Renal cortex interstitium (tissue), 15 donors: ENCODE data around the gene THOC1. TPM values are rescaled to one million over a fixed set of nuclear protein-coding genes. Genes with fewer than 3 reads are reported as not detected.
"Not testable (repeated sequence)": the region's sequence is repeated elsewhere in the genome, so short reads cannot be mapped to it uniquely, and the experiment has no call there.

ENCODE experiments used
- DNase-seq, 11 donors: peaks; one replicate each; pipeline ENCODE4 v3.0.0-alpha.2; 2013; ENCODE audit warnings: low read depth in 9 of 11, low spot score in 4 of 11; ENCODE audit errors: extremely low read depth in 1 of 11
- long read RNA-seq, 16 experiments: transcript quantifications; one replicate each; lab custom pipeline, GENCODE V29; 2026
- polyA plus RNA-seq, 3 donors: library from polyadenylated mRNA; unstranded; fragments of 120-200 nt; gene quantifications; one replicate each; pipeline ENCODE4 v1.2.1, GENCODE V29; 2013; ENCODE audit not compliant: insufficient read length in 3 of 3

THOC1 gene
- 100 to 1,000 TPM in 1 of 3 donors, 10 to 100 TPM in 2; 65.4 to 128 (median 80.4) TPM for polyA plus RNA-seq
- long read RNA-seq, donor 1, partial matches to known transcripts: 36 of 43 reads
- long read RNA-seq, donor 1, other reads (novel, unspliced or antisense): 0 of 43 reads
- long read RNA-seq, donor 2, partial matches to known transcripts: 0 of 5 reads
- long read RNA-seq, donor 2, other reads (novel, unspliced or antisense): 0 of 5 reads
- long read RNA-seq, donor 3, partial matches to known transcripts: 0 of 6 reads
- long read RNA-seq, donor 3, other reads (novel, unspliced or antisense): 0 of 6 reads
- long read RNA-seq, donor 4, transcript THOC1-210 (3 exons, 552 nt): major isoform, 8 of 17 reads
- long read RNA-seq, donor 4, partial matches to known transcripts: 0 of 17 reads
- long read RNA-seq, donor 4, other reads (novel, unspliced or antisense): 0 of 17 reads
- long read RNA-seq, donor 5: 0 reads
- long read RNA-seq, donor 6, partial matches to known transcripts: 77 of 86 reads
- long read RNA-seq, donor 6, other reads (novel, unspliced or antisense): 0 of 86 reads
- long read RNA-seq, donor 7, transcript THOC1-201 (21 exons, 2,087 nt): major isoform, 8 of 15 reads
- long read RNA-seq, donor 7, partial matches to known transcripts: 0 of 15 reads
- long read RNA-seq, donor 7, other reads (novel, unspliced or antisense): 0 of 15 reads
- long read RNA-seq, donor 8: 0 reads
- long read RNA-seq, donor 9, partial matches to known transcripts: 0 of 7 reads
- long read RNA-seq, donor 9, other reads (novel, unspliced or antisense): 0 of 7 reads
- long read RNA-seq, donor 10, partial matches to known transcripts: 0 of 2 reads
- long read RNA-seq, donor 10, other reads (novel, unspliced or antisense): 0 of 2 reads
- long read RNA-seq, donor 11, partial matches to known transcripts: 0 of 4 reads
- long read RNA-seq, donor 11, other reads (novel, unspliced or antisense): 0 of 4 reads
- long read RNA-seq, donor 12, partial matches to known transcripts: 0 of 5 reads
- long read RNA-seq, donor 12, other reads (novel, unspliced or antisense): 0 of 5 reads
- long read RNA-seq, donor 13: 0 reads
- long read RNA-seq, donor 14, partial matches to known transcripts: 0 of 7 reads
- long read RNA-seq, donor 14, other reads (novel, unspliced or antisense): 0 of 7 reads
- long read RNA-seq, donor 15, partial matches to known transcripts: 0 of 2 reads
- long read RNA-seq, donor 15, other reads (novel, unspliced or antisense): 0 of 2 reads
- long read RNA-seq, donor 16, transcript THOC1-210 (3 exons, 552 nt): minor isoform, 7 of 29 reads
- long read RNA-seq, donor 16, transcript THOC1-201 (21 exons, 2,087 nt): major isoform, 11 of 29 reads
- long read RNA-seq, donor 16, partial matches to known transcripts: 0 of 29 reads
- long read RNA-seq, donor 16, other reads (novel, unspliced or antisense): 0 of 29 reads

- DNase-seq: peak; percentile 79 to 91 (median 88)
Measured at GRCh38 chr18:267688-268552, at the start of gene THOC1. TSS of gene THOC1 (minus strand) at chr18:268047. CDS start at chr18:268019, 28 bp downstream.

- no peak for DNase-seq
Measured at GRCh38 chr18:317618-318017, 49.8 kb upstream of the THOC1 start.

- no peak for DNase-seq
Measured at GRCh38 chr18:316393-316792, 48.5 kb upstream of the THOC1 start.

- no peak for DNase-seq
Measured at GRCh38 chr18:313931-314330, 46.1 kb upstream of the THOC1 start.

GRCh38 chr18:312415-312814, 44.6 kb upstream of the THOC1 start:
- DNase-seq: no peak

- no peak for DNase-seq
Measured at GRCh38 chr18:310042-310441, 42.2 kb upstream of the THOC1 start.

GRCh38 chr18:308086-308485, 40.2 kb upstream of the THOC1 start:
- DNase-seq: not testable (repeated sequence)

- no peak for DNase-seq
Measured at GRCh38 chr18:306608-307255, 38.9 kb upstream of the THOC1 start.

GRCh38 chr18:305003-305501, 37.2 kb upstream of the THOC1 start:
- DNase-seq: no peak

- DNase-seq: peak in 1 of 11 donors; percentile 12
Measured at GRCh38 chr18:303607-304006, 35.8 kb upstream of the THOC1 start.

GRCh38 chr18:303011-303410, 35.2 kb upstream of the THOC1 start:
- no peak for DNase-seq

GRCh38 chr18:302097-302496, 34.2 kb upstream of the THOC1 start:
- DNase-seq: no peak

- no peak for DNase-seq
Measured at GRCh38 chr18:297936-298335, 30.1 kb upstream of the THOC1 start.

GRCh38 chr18:295756-296490, 28.1 kb upstream of the THOC1 start:
- no peak for DNase-seq

GRCh38 chr18:294566-294965, 26.7 kb upstream of the THOC1 start:
- no peak for DNase-seq

GRCh38 chr18:293536-293935, 25.7 kb upstream of the THOC1 start:
- DNase-seq: no peak

- no peak for DNase-seq
Measured at GRCh38 chr18:292271-292670, 24.4 kb upstream of the THOC1 start.
